ENCODE measurements around the gene ERBB2. TPM values are rescaled to one million over a fixed set of nuclear protein-coding genes. Genes with fewer than 3 reads are reported as not detected.

The ERBB2 gene
- total RNA-seq, 1 donor from 2014 or later, result 14.5 TPM

DNA sequence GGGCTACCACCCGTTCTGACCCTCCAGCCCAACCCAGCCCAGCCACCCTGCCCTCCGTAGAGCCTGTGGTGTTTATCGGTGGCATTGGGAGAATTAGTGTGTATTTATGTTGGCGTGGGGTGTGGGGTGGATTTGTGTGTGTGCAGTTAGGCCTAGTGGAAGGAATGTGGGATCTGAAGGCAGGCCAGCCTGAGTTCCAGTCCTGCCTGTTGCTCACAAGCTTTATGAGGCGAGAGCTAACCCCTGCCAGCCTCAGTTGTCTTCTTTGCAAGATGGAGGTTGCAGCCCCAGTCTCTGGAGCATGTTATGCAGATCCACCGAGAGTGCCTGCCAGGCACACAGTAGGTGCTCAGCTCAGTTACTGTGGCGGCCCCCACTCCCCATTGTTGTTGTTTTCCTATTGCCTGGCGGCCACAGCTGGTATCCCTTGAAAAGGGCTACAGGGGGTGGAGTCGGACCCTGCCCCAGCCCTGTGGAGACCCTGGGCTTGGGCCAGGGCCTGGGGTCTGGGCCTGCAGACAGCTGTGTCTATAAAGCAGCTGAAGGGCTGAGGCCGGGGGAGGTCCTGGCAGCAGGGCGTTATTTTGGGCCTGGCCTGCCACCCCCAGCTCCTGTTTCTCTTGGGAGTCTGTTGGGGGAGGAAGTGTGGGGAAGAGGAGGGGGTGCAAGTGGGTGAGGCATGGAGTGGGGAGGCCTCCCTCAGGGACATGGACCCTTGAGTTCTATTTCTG, 5.1 kb downstream of the ERBB2 start:
- DNase-seq, result no peak
- no peak overlapping the region for H3K4me3 Mint-ChIP-seq (ENCODE audit: unreplicated experiment)
- no peaks in the 10 kb centered on the region for H3K36me3 Mint-ChIP-seq (ENCODE audit: unreplicated experiment)
- peaks cover 4% of the 10 kb centered on the region for H3K27me3 Mint-ChIP-seq (ENCODE audit: unreplicated experiment)
- no peak overlapping the region for H3K27ac Mint-ChIP-seq (ENCODE audit: unreplicated experiment)
- peaks cover 9% of the 10 kb centered on the region for H3K9me3 Mint-ChIP-seq (ENCODE audit: unreplicated experiment)
- H3K4me1 Mint-ChIP-seq (ENCODE audit: low read depth, unreplicated experiment), result peaks cover 11% of the 10 kb centered on the region
- TF ChIP-seq CTCF (IDR thresholded peaks at IDR 0.05; ENCODE audit: partially characterized antibody, unreplicated experiment), result no peak

GRCh38 chr17:39705786-39706348, 6.0 kb downstream of the ERBB2 start:
- Mint-ChIP-seq H3K9me3 (ENCODE audit: unreplicated experiment) (peaks cover 11% of the 10 kb centered on the region), H3K4me1 (ENCODE audit: low read depth, unreplicated experiment) (peaks cover 11% of the 10 kb centered on the region), H3K27ac (ENCODE audit: unreplicated experiment) (no peak overlapping the region), H3K27me3 (ENCODE audit: unreplicated experiment) (peaks cover 4% of the 10 kb centered on the region), H3K4me3 (ENCODE audit: unreplicated experiment) (no peak overlapping the region), H3K36me3 (ENCODE audit: unreplicated experiment) (no peaks in the 10 kb centered on the region)
- TF ChIP-seq CTCF (IDR thresholded peaks at IDR 0.05; ENCODE audit: partially characterized antibody, unreplicated experiment), result no peak
- no peak for DNase-seq

DNA sequence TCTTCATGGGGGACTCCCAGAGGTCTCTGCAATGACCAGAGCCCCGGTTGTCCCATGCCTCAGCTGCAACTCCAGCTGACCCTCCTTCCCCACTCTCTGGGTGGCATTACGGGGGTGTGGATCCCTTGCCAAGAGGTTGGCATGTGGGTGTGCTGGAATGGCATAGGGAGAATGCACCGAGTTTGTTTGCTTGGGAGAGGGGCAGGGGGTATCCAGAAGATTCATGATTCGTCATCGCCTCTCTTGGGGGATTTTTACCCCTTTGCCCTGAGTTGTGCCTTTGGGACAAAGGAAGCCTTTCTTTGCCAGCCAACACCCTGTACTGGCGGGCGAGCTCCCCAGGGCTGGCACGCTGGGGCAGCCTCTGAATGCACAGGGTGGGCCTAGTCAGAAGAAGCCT, 6.5 kb downstream of the ERBB2 start:
- DNase-seq, result no peak

GRCh38 chr17:39706921-39707337, 7.1 kb downstream of the ERBB2 start:
- Mint-ChIP-seq H3K36me3 (ENCODE audit: unreplicated experiment) (no peaks in the 10 kb centered on the region), H3K27ac (ENCODE audit: unreplicated experiment) (no peak overlapping the region), H3K4me3 (ENCODE audit: unreplicated experiment) (no peak overlapping the region), H3K27me3 (ENCODE audit: unreplicated experiment) (peaks cover 2% of the 10 kb centered on the region), H3K9me3 (ENCODE audit: unreplicated experiment) (peaks cover 11% of the 10 kb centered on the region), H3K4me1 (ENCODE audit: low read depth, unreplicated experiment) (peaks cover 14% of the 10 kb centered on the region)
- no peak for DNase-seq
- TF ChIP-seq CTCF (IDR thresholded peaks at IDR 0.05; ENCODE audit: partially characterized antibody, unreplicated experiment), result no peak

More for the DNA sequence above, 6.5 kb downstream of the ERBB2 start:
- no peak for TF ChIP-seq CTCF (IDR thresholded peaks at IDR 0.05; ENCODE audit: partially characterized antibody, unreplicated experiment)
- Mint-ChIP-seq H3K9me3 (ENCODE audit: unreplicated experiment) (peaks cover 11% of the 10 kb centered on the region), H3K4me3 (ENCODE audit: unreplicated experiment) (no peak overlapping the region), H3K27ac (ENCODE audit: unreplicated experiment) (no peak overlapping the region), H3K27me3 (ENCODE audit: unreplicated experiment) (peaks cover 2% of the 10 kb centered on the region), H3K4me1 (ENCODE audit: low read depth, unreplicated experiment) (peaks cover 11% of the 10 kb centered on the region), H3K36me3 (ENCODE audit: unreplicated experiment) (no peaks in the 10 kb centered on the region)

- Mint-ChIP-seq H3K4me3 (ENCODE audit: unreplicated experiment) (peak overlapping the region; percentile 81), H3K27me3 (ENCODE audit: unreplicated experiment) (peaks cover 2% of the 10 kb centered on the region), H3K9me3 (ENCODE audit: unreplicated experiment) (peaks cover 11% of the 10 kb centered on the region), H3K27ac (ENCODE audit: unreplicated experiment) (peak overlapping the region; percentile 81), H3K4me1 (ENCODE audit: low read depth, unreplicated experiment) (peaks cover 14% of the 10 kb centered on the region), H3K36me3 (ENCODE audit: unreplicated experiment) (no peaks in the 10 kb centered on the region)
- no peak for DNase-seq
- no peak for TF ChIP-seq CTCF (IDR thresholded peaks at IDR 0.05; ENCODE audit: partially characterized antibody, unreplicated experiment)
Measured at GRCh38 chr17:39709319-39709997, 9.6 kb downstream of the ERBB2 start.
